GM15510 (cell line): Measurements from ENCODE around the gene RNF130.

ENCODE experiments used
- POLR2A ChIP-seq: IDR thresholded peaks from 3 replicates; pipeline ENCODE4 v1.6.1; 2011; ENCODE audit warnings: borderline replicate concordance; ENCODE audit not compliant: insufficient read length; ENCODE audit errors: extremely low read depth

RNF130 gene

GRCh38 chr5:180097926-180098325 lies 26.4 kb upstream of the RNF130 start:
- TF ChIP-seq POLR2A, result no peak

- no peak for TF ChIP-seq POLR2A
These were observed 25.8 kb upstream of the RNF130 start for GRCh38 chr5:180097163-180097894.

- no peak for TF ChIP-seq POLR2A
These were observed 25.1 kb upstream of the RNF130 start for GRCh38 chr5:180096616-180097015.

- TF ChIP-seq POLR2A, result no peak
These were observed 24.0 kb upstream of the RNF130 start for GRCh38 chr5:180095545-180095944.

GRCh38 chr5:180093651-180094382 lies 22.3 kb upstream of the RNF130 start:
- TF ChIP-seq POLR2A, result no peak

GRCh38 chr5:180093241-180093640 lies 21.7 kb upstream of the RNF130 start:
- TF ChIP-seq POLR2A, result no peak

GRCh38 chr5:180090769-180091546 lies 19.4 kb upstream of the RNF130 start:
- TF ChIP-seq POLR2A, result no peak

GRCh38 chr5:180090098-180090768 lies 18.7 kb upstream of the RNF130 start:
- no peak for TF ChIP-seq POLR2A

GRCh38 chr5:180088561-180088960 lies 17.0 kb upstream of the RNF130 start:
- TF ChIP-seq POLR2A, result no peak

GRCh38 chr5:180086816-180087399 lies 15.3 kb upstream of the RNF130 start:
- TF ChIP-seq POLR2A, result no peak

- no peak for TF ChIP-seq POLR2A
These were observed 14.3 kb upstream of the RNF130 start for GRCh38 chr5:180085837-180086236.

GRCh38 chr5:180084638-180085561 lies 13.3 kb upstream of the RNF130 start:
- TF ChIP-seq POLR2A, result no peak

- no peak for TF ChIP-seq POLR2A
These were observed 12.0 kb upstream of the RNF130 start for GRCh38 chr5:180083529-180084060.
